ENCODE measurements around the gene NFKBIA. TPM values are rescaled to one million over a fixed set of nuclear protein-coding genes. Genes with fewer than 3 reads are reported as not detected.
A peak's percentile ranks its signal among the peaks of the same experiment; 100 is the strongest.

The NFKBIA gene
- polyA plus RNA-seq, 4 donors: 108 to 173 (median 122) TPM

GRCh38 chr14:35406090-35406489 is 1.5 kb upstream of the NFKBIA start:
- no peak overlapping the region for H3K4me3 ChIP-seq (ENCODE audit: low read depth in 1 of 3, low read length in 3 of 3)
- peak overlapping the region in 1 of 3 donors; percentile 99 for H3K27ac ChIP-seq (ENCODE audit: low read depth in 1 of 3, low read length in 2 of 3)
- 61 to 72% (median 71%) methylated on average over 2 of the region's 2 CpGs for WGBS, 3 donors
- H3K9me3 ChIP-seq (ENCODE audit: control insufficient read depth in 2 of 2, insufficient read depth in 1 of 2, low read depth in 1 of 2, low read length in 1 of 2): no peaks in the 10 kb centered on the region
- FAIRE-seq: no peak
- peaks cover 13 to 23% (median 18%) of the 10 kb centered on the region in 3 donors for H3K36me3 ChIP-seq (ENCODE audit: control insufficient read depth in 3 of 3, insufficient read depth in 2 of 3, low read depth in 1 of 3, low read length in 3 of 3)
- DNase-seq: no peak
- peaks cover 0 to 30% (median 0%) of the 10 kb centered on the region in 3 donors for H3K4me1 ChIP-seq (ENCODE audit: control insufficient read depth in 3 of 3, insufficient read depth in 2 of 3, low read depth in 1 of 3, low read length in 2 of 3)
- H3K27me3 ChIP-seq (ENCODE audit: control insufficient read depth in 3 of 3, insufficient read depth in 3 of 3, low read length in 3 of 3): no peaks in the 10 kb centered on the region

GRCh38 chr14:35405304-35405996 is 901 bp upstream of the NFKBIA start:
- H3K9me3 ChIP-seq (ENCODE audit: control insufficient read depth in 2 of 2, insufficient read depth in 1 of 2, low read depth in 1 of 2, low read length in 1 of 2): no peaks in the 10 kb centered on the region
- peaks cover 13 to 27% (median 21%) of the 10 kb centered on the region in 3 donors for H3K36me3 ChIP-seq (ENCODE audit: control insufficient read depth in 3 of 3, insufficient read depth in 2 of 3, low read depth in 1 of 3, low read length in 3 of 3)
- peak overlapping the region; percentile 89 to 99 (median 91) for H3K4me3 ChIP-seq (ENCODE audit: low read depth in 1 of 3, low read length in 3 of 3)
- FAIRE-seq (no peak), DNase-seq (peak in 1 of 2 donors; percentile 33)
- WGBS, 3 donors: 43 to 47% (median 45%) methylated on average over 14 of the region's 14 CpGs
- peak overlapping the region in 2 of 3 donors; percentile 99 for H3K27ac ChIP-seq (ENCODE audit: low read depth in 1 of 3, low read length in 2 of 3)
- H3K4me1 ChIP-seq (ENCODE audit: control insufficient read depth in 3 of 3, insufficient read depth in 2 of 3, low read depth in 1 of 3, low read length in 2 of 3): peaks cover 0 to 34% (median 2%) of the 10 kb centered on the region in 3 donors
- H3K27me3 ChIP-seq (ENCODE audit: control insufficient read depth in 3 of 3, insufficient read depth in 3 of 3, low read length in 3 of 3): no peaks in the 10 kb centered on the region

- 1% methylated on average over 33 to 81 of the region's 81 CpGs for WGBS, 3 donors
- no peak for FAIRE-seq
Observed at GRCh38 chr14:35403603-35404448, 723 bp downstream of the NFKBIA start.

GRCh38 chr14:35403114-35403602 is 1.4 kb downstream of the NFKBIA start:
- Histone ChIP-seq H3K4me1 (ENCODE audit: control insufficient read depth in 3 of 3, insufficient read depth in 2 of 3, low read depth in 1 of 3, low read length in 2 of 3) (peaks cover 3 to 36% (median 8%) of the 10 kb centered on the region in 3 donors), H3K27ac (ENCODE audit: low read depth in 1 of 3, low read length in 2 of 3) (peak overlapping the region; percentile 83 to 97 (median 90)), H3K36me3 (ENCODE audit: control insufficient read depth in 3 of 3, insufficient read depth in 2 of 3, low read depth in 1 of 3, low read length in 3 of 3) (peaks cover 13 to 39% (median 26%) of the 10 kb centered on the region in 3 donors), H3K9me3 (ENCODE audit: control insufficient read depth in 2 of 2, insufficient read depth in 1 of 2, low read depth in 1 of 2, low read length in 1 of 2) (no peaks in the 10 kb centered on the region), H3K4me3 (ENCODE audit: low read depth in 1 of 3, low read length in 3 of 3) (peak overlapping the region; percentile 46 to 99 (median 91)), H3K27me3 (ENCODE audit: control insufficient read depth in 3 of 3, insufficient read depth in 3 of 3, low read length in 3 of 3) (no peaks in the 10 kb centered on the region)
- peak in 1 of 2 donors; percentile 36 for DNase-seq
- FAIRE-seq: no peak
- WGBS, 3 donors: 2 to 7% (median 2%) methylated on average over 8 of the region's 8 CpGs

More at GRCh38 chr14:35403603-35404448, 723 bp downstream of the NFKBIA start:
- no peaks in the 10 kb centered on the region for H3K9me3 ChIP-seq (ENCODE audit: control insufficient read depth in 2 of 2, insufficient read depth in 1 of 2, low read depth in 1 of 2, low read length in 1 of 2)
- H3K27ac ChIP-seq (ENCODE audit: low read depth in 1 of 3, low read length in 2 of 3): peak overlapping the region; percentile 99 to 100 (median 99)
- peaks cover 2 to 34% (median 8%) of the 10 kb centered on the region in 3 donors for H3K4me1 ChIP-seq (ENCODE audit: control insufficient read depth in 3 of 3, insufficient read depth in 2 of 3, low read depth in 1 of 3, low read length in 2 of 3)
- H3K27me3 ChIP-seq (ENCODE audit: control insufficient read depth in 3 of 3, insufficient read depth in 3 of 3, low read length in 3 of 3): no peaks in the 10 kb centered on the region
- peak; percentile 93 to 98 for DNase-seq
- H3K4me3 ChIP-seq (ENCODE audit: low read depth in 1 of 3, low read length in 3 of 3): peak overlapping the region; percentile 89 to 99 (median 91)
- H3K36me3 ChIP-seq (ENCODE audit: control insufficient read depth in 3 of 3, insufficient read depth in 2 of 3, low read depth in 1 of 3, low read length in 3 of 3): peaks cover 13 to 38% (median 26%) of the 10 kb centered on the region in 3 donors

- 14 to 18% (median 15%) methylated on average over 14 of the region's 14 CpGs for WGBS, 3 donors
- H3K36me3 ChIP-seq (ENCODE audit: control insufficient read depth in 3 of 3, insufficient read depth in 2 of 3, low read depth in 1 of 3, low read length in 3 of 3): peaks cover 13 to 39% (median 26%) of the 10 kb centered on the region in 3 donors
- peaks cover 8 to 42% (median 8%) of the 10 kb centered on the region in 3 donors for H3K4me1 ChIP-seq (ENCODE audit: control insufficient read depth in 3 of 3, insufficient read depth in 2 of 3, low read depth in 1 of 3, low read length in 2 of 3)
- H3K27me3 ChIP-seq (ENCODE audit: control insufficient read depth in 3 of 3, insufficient read depth in 3 of 3, low read length in 3 of 3): no peaks in the 10 kb centered on the region
- no peak for FAIRE-seq
- H3K27ac ChIP-seq (ENCODE audit: low read depth in 1 of 3, low read length in 2 of 3): peak overlapping the region; percentile 83 to 97 (median 90)
- peak; percentile 48 to 77 for DNase-seq
- H3K9me3 ChIP-seq (ENCODE audit: control insufficient read depth in 2 of 2, insufficient read depth in 1 of 2, low read depth in 1 of 2, low read length in 1 of 2): no peaks in the 10 kb centered on the region
- peak overlapping the region; percentile 49 to 99 (median 91) for H3K4me3 ChIP-seq (ENCODE audit: low read depth in 1 of 3, low read length in 3 of 3)
Observed at GRCh38 chr14:35402323-35403113, 2.0 kb downstream of the NFKBIA start.

- FAIRE-seq: no peak
- peak overlapping the region; percentile 49 to 99 (median 91) for H3K4me3 ChIP-seq (ENCODE audit: low read depth in 1 of 3, low read length in 3 of 3)
- peak overlapping the region; percentile 83 to 97 (median 90) for H3K27ac ChIP-seq (ENCODE audit: low read depth in 1 of 3, low read length in 2 of 3)
- WGBS, 3 donors: 27 to 36% (median 31%) methylated on average over 14 of the region's 14 CpGs
- H3K36me3 ChIP-seq (ENCODE audit: control insufficient read depth in 3 of 3, insufficient read depth in 2 of 3, low read depth in 1 of 3, low read length in 3 of 3): peaks cover 13 to 39% (median 26%) of the 10 kb centered on the region in 3 donors
- DNase-seq: peak in 1 of 2 donors; percentile 18
- no peaks in the 10 kb centered on the region for H3K9me3 ChIP-seq (ENCODE audit: control insufficient read depth in 2 of 2, insufficient read depth in 1 of 2, low read depth in 1 of 2, low read length in 1 of 2)
- peaks cover 9 to 46% (median 9%) of the 10 kb centered on the region in 3 donors for H3K4me1 ChIP-seq (ENCODE audit: control insufficient read depth in 3 of 3, insufficient read depth in 2 of 3, low read depth in 1 of 3, low read length in 2 of 3)
- no peaks in the 10 kb centered on the region for H3K27me3 ChIP-seq (ENCODE audit: control insufficient read depth in 3 of 3, insufficient read depth in 3 of 3, low read length in 3 of 3)
Observed at GRCh38 chr14:35401422-35402265, 2.9 kb downstream of the NFKBIA start.

- peaks cover 13 to 39% (median 26%) of the 10 kb centered on the region in 3 donors for H3K36me3 ChIP-seq (ENCODE audit: control insufficient read depth in 3 of 3, insufficient read depth in 2 of 3, low read depth in 1 of 3, low read length in 3 of 3)
- DNase-seq (peak; percentile 24 to 56), FAIRE-seq (no peak)
- peak overlapping the region; percentile 45 to 97 (median 90) for H3K27ac ChIP-seq (ENCODE audit: low read depth in 1 of 3, low read length in 2 of 3)
- H3K9me3 ChIP-seq (ENCODE audit: control insufficient read depth in 2 of 2, insufficient read depth in 1 of 2, low read depth in 1 of 2, low read length in 1 of 2): no peaks in the 10 kb centered on the region
- 42 to 47% (median 47%) methylated on average over 10 of the region's 10 CpGs for WGBS, 3 donors
- peak overlapping the region; percentile 33 to 99 (median 91) for H3K4me3 ChIP-seq (ENCODE audit: low read depth in 1 of 3, low read length in 3 of 3)
- H3K4me1 ChIP-seq (ENCODE audit: control insufficient read depth in 3 of 3, insufficient read depth in 2 of 3, low read depth in 1 of 3, low read length in 2 of 3): peaks cover 9 to 45% (median 11%) of the 10 kb centered on the region in 3 donors
- no peaks in the 10 kb centered on the region for H3K27me3 ChIP-seq (ENCODE audit: control insufficient read depth in 3 of 3, insufficient read depth in 3 of 3, low read length in 3 of 3)
Observed at GRCh38 chr14:35400648-35401421, 3.7 kb downstream of the NFKBIA start.
